ENCODE data around the gene CXCR5. TPM values are rescaled to one million over a fixed set of nuclear protein-coding genes. Genes with fewer than 3 reads are reported as not detected.

CXCR5 gene
- polyA plus RNA-seq, 1 donor (not counting 4 experiments of a cell fraction or from before 2014, with no cell fraction given) = not detected

DNA sequence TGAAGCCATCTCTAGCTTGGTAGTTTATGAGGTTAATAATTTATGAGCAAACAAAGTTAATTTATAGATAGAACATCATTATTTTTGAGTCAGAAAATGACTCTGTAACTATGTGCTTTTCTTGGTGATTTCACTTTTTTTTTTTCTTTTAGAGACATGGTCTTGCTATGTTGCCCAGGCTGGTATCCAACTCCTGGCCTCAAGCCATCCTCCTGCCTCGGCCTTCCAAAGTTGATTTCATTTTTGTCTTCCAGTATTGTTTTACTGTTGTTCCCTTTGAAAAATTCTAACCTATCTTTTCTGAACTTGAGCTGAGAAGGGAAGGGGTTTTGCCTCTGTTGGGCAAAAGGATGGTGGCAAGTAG, 706 bp upstream of the CXCR5 start:
- H3K4me3 ChIP-seq (ENCODE audit: control insufficient read depth in 2 of 3, extremely low read depth in 1 of 3, insufficient read depth in 2 of 3, low read depth in 1 of 3, low read length in 3 of 3) = no peak overlapping the region
- no peak for TF ChIP-seq EZH2 (IDR thresholded peaks at IDR 0.05; ENCODE audit: low read length)
- TF ChIP-seq, protein P1, sequence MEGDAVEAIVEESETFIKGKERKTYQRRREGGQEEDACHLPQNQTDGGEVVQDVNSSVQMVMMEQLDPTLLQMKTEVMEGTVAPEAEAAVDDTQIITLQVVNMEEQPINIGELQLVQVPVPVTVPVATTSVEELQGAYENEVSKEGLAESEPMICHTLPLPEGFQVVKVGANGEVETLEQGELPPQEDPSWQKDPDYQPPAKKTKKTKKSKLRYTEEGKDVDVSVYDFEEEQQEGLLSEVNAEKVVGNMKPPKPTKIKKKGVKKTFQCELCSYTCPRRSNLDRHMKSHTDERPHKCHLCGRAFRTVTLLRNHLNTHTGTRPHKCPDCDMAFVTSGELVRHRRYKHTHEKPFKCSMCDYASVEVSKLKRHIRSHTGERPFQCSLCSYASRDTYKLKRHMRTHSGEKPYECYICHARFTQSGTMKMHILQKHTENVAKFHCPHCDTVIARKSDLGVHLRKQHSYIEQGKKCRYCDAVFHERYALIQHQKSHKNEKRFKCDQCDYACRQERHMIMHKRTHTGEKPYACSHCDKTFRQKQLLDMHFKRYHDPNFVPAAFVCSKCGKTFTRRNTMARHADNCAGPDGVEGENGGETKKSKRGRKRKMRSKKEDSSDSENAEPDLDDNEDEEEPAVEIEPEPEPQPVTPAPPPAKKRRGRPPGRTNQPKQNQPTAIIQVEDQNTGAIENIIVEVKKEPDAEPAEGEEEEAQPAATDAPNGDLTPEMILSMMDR (optimal IDR thresholded peaks at IDR 0.05 in 1 of 3, IDR thresholded peaks at IDR 0.05 in 1 of 3, conservative IDR thresholded peaks at IDR 0.05 in 1 of 3; ENCODE audit: extremely low read depth in 1 of 3, insufficient read depth in 2 of 3, low read length in 3 of 3) = no peak

DNA sequence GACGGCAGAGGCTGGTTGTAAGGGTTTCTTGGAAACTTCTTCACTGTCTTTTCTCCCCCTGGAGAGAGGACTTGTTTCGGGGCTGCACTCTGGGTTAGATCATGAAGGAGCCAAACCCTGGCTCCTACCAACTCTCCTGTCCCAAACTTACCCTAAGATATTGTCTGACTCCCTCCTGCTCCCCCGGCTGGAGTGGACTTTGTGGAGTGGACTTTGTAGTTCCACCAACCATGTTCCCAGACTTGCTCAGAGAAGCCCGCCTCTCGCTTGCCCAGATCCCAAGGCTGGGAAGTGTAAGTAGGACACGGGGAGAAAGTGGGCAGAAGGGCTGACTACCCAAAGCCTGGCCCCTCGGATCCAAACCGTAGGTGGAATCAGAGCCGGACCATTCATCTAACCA, 1.2 kb downstream of the CXCR5 start:
- DNase-seq (ENCODE audit: low read depth, low spot score) = no peak
- Histone ChIP-seq H3K9me1 (ENCODE audit: control insufficient read depth, extremely low read depth, insufficient read depth, low read length) (no peaks in the 10 kb centered on the region), H3K36me3 (ENCODE audit: control insufficient read depth in 2 of 2, extremely low read depth in 1 of 2, insufficient read depth in 2 of 2, low read length in 2 of 2) (no peaks in the 10 kb centered on the region), H3K9ac (ENCODE audit: control insufficient read depth, extremely low read depth, insufficient read depth, low read length) (no peak overlapping the region), H3K4me1 (ENCODE audit: control insufficient read depth, extremely low read depth, insufficient read depth, low read length) (peaks cover 9% of the 10 kb centered on the region), H3K79me2 (ENCODE audit: control insufficient read depth, insufficient read depth, low read length) (no peaks in the 10 kb centered on the region), H3K4me2 (ENCODE audit: control insufficient read depth, extremely low read depth, insufficient read depth, low read depth, low read length) (no peak overlapping the region), H3K9me3 (ENCODE audit: control insufficient read depth, low read depth, low read length) (no peaks in the 10 kb centered on the region), H3K27me3 (ENCODE audit: control insufficient read depth, extremely low read depth, insufficient read depth, low read length) (peaks cover 11% of the 10 kb centered on the region), H3K4me3 (ENCODE audit: control insufficient read depth in 2 of 3, extremely low read depth in 1 of 3, insufficient read depth in 2 of 3, low read depth in 1 of 3, low read length in 3 of 3) (no peak overlapping the region), H3K27ac (ENCODE audit: control insufficient read depth, insufficient read depth, low read length) (no peak overlapping the region), H4K20me1 (ENCODE audit: control insufficient read depth, extremely low read depth, insufficient read depth, low read length) (no peaks in the 10 kb centered on the region), H2AFZ (ENCODE audit: control insufficient read depth, low read length) (no peak overlapping the region)
- dilution Hi-C loops (cut with MboI; ENCODE audit: extremely low pct_ligation_motif_present, low sequenced_read_pairs) = no loop called here
- no peak for FAIRE-seq
- TF ChIP-seq, protein P1 (optimal IDR thresholded peaks at IDR 0.05 in 1 of 3, IDR thresholded peaks at IDR 0.05 in 1 of 3, conservative IDR thresholded peaks at IDR 0.05 in 1 of 3; ENCODE audit: extremely low read depth in 1 of 3, insufficient read depth in 2 of 3, low read length in 3 of 3) = no peak
- no peak for TF ChIP-seq EZH2 (IDR thresholded peaks at IDR 0.05; ENCODE audit: low read length)

More for the DNA sequence above, 706 bp upstream of the CXCR5 start:
- dilution Hi-C loops (cut with MboI; ENCODE audit: extremely low pct_ligation_motif_present, low sequenced_read_pairs) = no loop called here
- no peak overlapping the region for H3K9ac ChIP-seq (ENCODE audit: control insufficient read depth, extremely low read depth, insufficient read depth, low read length)
- no peaks in the 10 kb centered on the region for H3K9me1 ChIP-seq (ENCODE audit: control insufficient read depth, extremely low read depth, insufficient read depth, low read length)
- H4K20me1 ChIP-seq (ENCODE audit: control insufficient read depth, extremely low read depth, insufficient read depth, low read length) = no peaks in the 10 kb centered on the region
- no peak overlapping the region for H3K4me2 ChIP-seq (ENCODE audit: control insufficient read depth, extremely low read depth, insufficient read depth, low read depth, low read length)
- H3K79me2 ChIP-seq (ENCODE audit: control insufficient read depth, insufficient read depth, low read length) = no peaks in the 10 kb centered on the region
- FAIRE-seq (no peak), DNase-seq (ENCODE audit: low read depth, low spot score) (no peak)
- no peaks in the 10 kb centered on the region for H3K36me3 ChIP-seq (ENCODE audit: control insufficient read depth in 2 of 2, extremely low read depth in 1 of 2, insufficient read depth in 2 of 2, low read length in 2 of 2)
- no peaks in the 10 kb centered on the region for H3K9me3 ChIP-seq (ENCODE audit: control insufficient read depth, low read depth, low read length)
- H2AFZ ChIP-seq (ENCODE audit: control insufficient read depth, low read length) = no peak overlapping the region
- peaks cover 4% of the 10 kb centered on the region for H3K4me1 ChIP-seq (ENCODE audit: control insufficient read depth, extremely low read depth, insufficient read depth, low read length)
- H3K27me3 ChIP-seq (ENCODE audit: control insufficient read depth, extremely low read depth, insufficient read depth, low read length) = peaks cover 7% of the 10 kb centered on the region
- no peak overlapping the region for H3K27ac ChIP-seq (ENCODE audit: control insufficient read depth, insufficient read depth, low read length)

Measured in keratinocyte (primary cell).